Kidney (tissue), 14 donors: ENCODE results near the gene BBS1. TPM values are rescaled to one million over a fixed set of nuclear protein-coding genes. Genes with fewer than 3 reads are reported as not detected.

Source experiments
- DNase-seq, 5 donors: peaks; one replicate each; pipeline ENCODE4 v3.0.0-alpha.2; 2013 to 2020
- FAIRE-seq: peaks from 2 replicates; lab custom pipeline; 2012; peaks lifted over from hg19 to GRCh38; lab: Jason Lieb, UNC
- H3K27ac ChIP-seq, 2 donors: one replicate each; pipeline ENCODE4 v1.7.0; 2013; ENCODE audit warnings: low read depth in 2 of 2, low read length in 2 of 2, inconsistent platforms in 1 of 2
- H3K27me3 ChIP-seq: one replicate; pipeline ENCODE4 v1.7.1; 2013; ENCODE audit warnings: low read length, inconsistent platforms; ENCODE audit not compliant: control insufficient read depth, insufficient read depth
- H3K36me3 ChIP-seq, 3 donors: one replicate each; pipeline versions ENCODE4 v1.7.0 to v1.7.1; 2013; ENCODE audit warnings: low read length in 3 of 3, control low read depth in 1 of 3, inconsistent platforms in 1 of 3; ENCODE audit not compliant: insufficient read depth in 3 of 3, control insufficient read depth in 2 of 3
- H3K4me1 ChIP-seq, 3 donors: one replicate each; pipeline versions ENCODE4 v1.7.0 to v1.7.1; 2013; ENCODE audit warnings: low read length in 3 of 3, inconsistent platforms in 1 of 3, low read depth in 1 of 3; ENCODE audit not compliant: control insufficient read depth in 2 of 3, insufficient read depth in 2 of 3
- H3K4me3 ChIP-seq, 3 donors: one replicate each; pipeline versions ENCODE4 v1.7.0 to v1.8.1; 2013; ENCODE audit warnings: low read length in 3 of 3, control low read depth in 1 of 3, inconsistent platforms in 1 of 3
- H3K9ac ChIP-seq, 3 donors: one replicate each; pipeline versions ENCODE4 v1.7.0 to v1.7.1; 2013; ENCODE audit warnings: low read length in 3 of 3, control low read depth in 1 of 3, inconsistent platforms in 1 of 3
- H3K9me3 ChIP-seq, 3 donors: one replicate each; pipeline versions ENCODE4 v1.7.0 to v1.7.1; 2013; ENCODE audit warnings: low read length in 3 of 3, control low read depth in 1 of 3, inconsistent platforms in 1 of 3; ENCODE audit not compliant: control insufficient read depth in 2 of 3, insufficient read depth in 1 of 3
- CTCF ChIP-seq: IDR thresholded peaks from 3 replicates; pipeline ENCODE4 v1.5.1; 2012; ENCODE audit warnings: mild to moderate bottlenecking, moderate library complexity, borderline replicate concordance; ENCODE audit not compliant: insufficient read depth; ENCODE audit errors: extremely low read depth
- intact Hi-C: fragments of 100-400 bp; cut with DNase I; formaldehyde crosslinking; loops from one replicate; pipeline ENCODE4 v1.11.1; 2022
- polyA plus RNA-seq: library from polyadenylated mRNA; stranded (reverse); fragments of 350-450 nt; fragmentation: Illumina TruSeq; extraction: RNeasy Lipid Tissue Mini Kit (QIAGEN cat#74804); gene quantifications from one replicate; pipeline ENCODE4 v1.2.3, GENCODE V29; 2014; ENCODE audit warnings: low read depth, low replicate concordance; ENCODE audit not compliant: insufficient read depth
- total RNA-seq: library from RNA; stranded (reverse); fragmentation: NEBNext Ultra II Directional; extraction: Animal tissue kit (Norgen Biotek cat#: 25700); gene quantifications from one replicate; pipeline ENCODE4 v1.2.1, GENCODE V29; 2021
- donor health status: control.
- donor health status: control.
- donor health status: control.
- donor health status: control.
- donor health status: control.
- donor health status: DM: yes; HTN: yes; CAD: no.
- donor health status: Normal renal cell carcinoma (clear cell type).

Gene BBS1
- total and polyA plus RNA-seq, 2 donors from 2014 or later: 30.1 to 85.4 TPM

- DNase-seq (peak; percentile 84 to 94 (median 86)), FAIRE-seq (no peak)
- H3K9ac ChIP-seq: no peak within 1 kb of the TSS
- H3K4me3 ChIP-seq: peak within 1 kb of the TSS; percentile 40 to 57 (median 56)
- TF ChIP-seq CTCF: no peak
- H3K36me3 ChIP-seq: no peaks in the 10 kb centered on the region
- no peaks in the 10 kb centered on the region for H3K9me3 ChIP-seq
- intact Hi-C loops: no loop called here
- peaks cover 0 to 10% (median 8%) of the 10 kb centered on the region in 3 donors for H3K4me1 ChIP-seq
- peak within 1 kb of the TSS in 1 of 2 donors; percentile 17 for H3K27ac ChIP-seq
- H3K27me3 ChIP-seq: no peaks in the 10 kb centered on the region
These were observed 57.9 kb downstream of the BBS1 start, which contains the start of gene CTSF for GRCh38 chr11:66568124-66568916. Gene CTSF (minus strand): TSS chr11:66568606. CDS start chr11:66568486, 120 bp downstream.

GRCh38 chr11:66569076-66569475 lies 58.6 kb downstream of the BBS1 start:
- DNase-seq: peak in 1 of 5 donors; percentile 17

DNA sequence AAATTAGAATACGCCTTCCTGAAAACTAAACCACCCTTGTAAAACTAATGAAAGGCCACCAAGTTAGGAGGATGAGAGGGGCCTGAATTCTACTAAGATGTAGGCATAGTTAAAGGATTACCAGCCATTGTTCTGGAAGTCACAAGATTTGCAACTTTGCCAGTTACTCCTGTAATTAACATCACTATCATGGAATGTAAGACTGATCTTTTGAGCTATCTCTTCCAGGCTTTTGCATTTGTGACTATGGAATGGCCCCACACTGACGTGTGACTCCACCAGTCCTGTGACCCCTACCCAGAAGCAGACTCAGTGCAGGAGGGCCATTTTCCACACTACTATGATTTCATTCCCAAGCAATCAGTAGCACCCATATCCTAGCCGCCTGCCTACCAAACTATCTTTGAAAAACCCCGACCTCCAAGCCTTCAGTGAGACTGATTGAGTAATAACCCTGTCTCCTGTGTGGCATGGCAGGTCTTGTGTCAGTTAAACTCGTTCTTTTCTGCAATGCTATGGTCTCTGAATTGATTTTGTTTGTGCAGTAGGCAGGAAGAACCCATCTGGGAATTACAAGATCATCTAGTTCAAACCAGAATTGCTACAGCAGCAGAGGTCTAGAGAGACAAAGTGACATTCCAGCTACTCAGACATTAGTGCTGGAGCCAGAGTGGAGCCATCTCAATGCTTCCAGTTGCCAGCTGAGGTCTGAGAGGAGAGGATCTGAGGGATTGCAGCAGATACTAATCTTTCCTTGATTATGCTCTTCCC lies 59.8 kb downstream of the BBS1 start:
- no peak for TF ChIP-seq CTCF
- Histone ChIP-seq H3K27me3 (no peaks in the 10 kb centered on the region), H3K9me3 (no peaks in the 10 kb centered on the region), H3K4me3 (no peak overlapping the region), H3K27ac (no peak overlapping the region), H3K4me1 (peaks cover 0 to 10% (median 8%) of the 10 kb centered on the region in 3 donors), H3K36me3 (no peaks in the 10 kb centered on the region), H3K9ac (no peak overlapping the region)
- DNase-seq (peak in 1 of 5 donors; percentile 2), FAIRE-seq (no peak)
- intact Hi-C loops: no loop called here

More at GRCh38 chr11:66569076-66569475, 58.6 kb downstream of the BBS1 start:
- peaks cover 0 to 10% (median 8%) of the 10 kb centered on the region in 3 donors for H3K4me1 ChIP-seq
- H3K36me3 ChIP-seq: no peaks in the 10 kb centered on the region
- TF ChIP-seq CTCF: no peak
- no peak for FAIRE-seq
- peak overlapping the region in 1 of 2 donors; percentile 17 for H3K27ac ChIP-seq
- H3K4me3 ChIP-seq: no peak overlapping the region
- no peaks in the 10 kb centered on the region for H3K9me3 ChIP-seq
- no peaks in the 10 kb centered on the region for H3K27me3 ChIP-seq
- intact Hi-C loops: no loop called here
- no peak overlapping the region for H3K9ac ChIP-seq
